GM12892 (cell line): Measurements from ENCODE around the gene ATP6V0E1.

Source experiments
- POLR2A ChIP-seq: IDR thresholded peaks from 2 replicates; pipeline ENCODE4 v1.6.1; 2011; ENCODE audit warnings: low read depth, low read length, control low read depth
- POLR2AphosphoS5 ChIP-seq: IDR thresholded peaks from 2 replicates; pipeline ENCODE4 v1.6.1; 2011; ENCODE audit warnings: low read depth, low read length, control low read depth
- TAF1 ChIP-seq: IDR thresholded peaks from 2 replicates; pipeline ENCODE4 v1.6.1; 2011; ENCODE audit warnings: low read depth, mild to moderate bottlenecking, control low read depth, low read length, borderline replicate concordance

- TF ChIP-seq POLR2A (no peak), POLR2AphosphoS5 (no peak), TAF1 (no peak)
Observed at GRCh38 chr5:172985596-172985995, 2.0 kb downstream of the ATP6V0E1 start.
